Peyer's patch (tissue), 4 donors: ENCODE results near the gene PPP2R2C. TPM values are rescaled to one million over a fixed set of nuclear protein-coding genes. Genes with fewer than 3 reads are reported as not detected.

Source experiments
- DNase-seq, 3 donors: peaks; one replicate each; pipeline ENCODE4 v3.0.0-alpha.2; 2017 to 2019
- H3K27ac ChIP-seq, 4 donors: fragments of 200-600 bp; sonication (generic); one replicate each; pipeline ENCODE4 v1.5.1; 2016 to 2019
- H3K27me3 ChIP-seq, 2 donors: fragments of 200-600 bp; sonication (generic); one replicate each; pipeline ENCODE4 v1.5.1; 2019
- H3K36me3 ChIP-seq, 3 donors: fragments of 200-600 bp; sonication (generic); one replicate each; pipeline ENCODE4 v1.5.1; 2016 to 2019
- H3K4me1 ChIP-seq, 4 donors: fragments of 200-600 bp; sonication (generic); one replicate each; pipeline ENCODE4 v1.5.1; 2016 to 2019
- H3K4me3 ChIP-seq, 4 donors: fragments of 200-600 bp; sonication (generic); 1 replicate in 3 of 4; 2 replicates in 1 of 4; pipeline ENCODE4 v1.5.1; 2016 to 2019; ENCODE audit warnings: mild to moderate bottlenecking in 1 of 4
- H3K9me3 ChIP-seq, 4 donors: fragments of 200-600 bp; sonication (generic); one replicate each; pipeline ENCODE4 v1.5.1; 2016 to 2019; ENCODE audit warnings: mild to moderate bottlenecking in 1 of 4
- CTCF ChIP-seq, 6 experiments: fragments of 450-650 bp in 4 of 6; fragments of 200-600 bp in 2 of 6; sonication (generic) in 1 of 6; IDR thresholded peaks; one replicate each; pipeline ENCODE4 v1.5.1; 2017 to 2019; ENCODE audit warnings: antibody characterized with exemption in 6 of 6, mild to moderate bottlenecking in 3 of 6, moderate library complexity in 1 of 6
- POLR2A ChIP-seq, 2 donors: fragments of 450-650 bp; IDR thresholded peaks; one replicate each; pipeline ENCODE4 v1.5.1; 2017; ENCODE audit warnings: antibody characterized with exemption in 2 of 2, mild to moderate bottlenecking in 2 of 2, moderate library complexity in 2 of 2
- total RNA-seq, 4 donors: library from RNA; depleted of rRNA; stranded (reverse); fragments of >200 nt; gene quantifications; one replicate each; pipeline ENCODE4 v1.1.0, GENCODE V29; 2016

Gene PPP2R2C
- total RNA-seq, 4 donors from 2014 or later: 0.27 to 4.1 TPM; not detected in 2

- no peak overlapping the region for H3K4me3 ChIP-seq
- TF ChIP-seq CTCF (IDR thresholded peaks at IDR 0.05) (no peak), POLR2A (IDR thresholded peaks at IDR 0.05) (no peak)
- H3K4me1 ChIP-seq: no peaks in the 10 kb centered on the region
- H3K27me3 ChIP-seq: no peaks in the 10 kb centered on the region
- no peaks in the 10 kb centered on the region for H3K36me3 ChIP-seq
- H3K27ac ChIP-seq: no peak overlapping the region
- no peaks in the 10 kb centered on the region for H3K9me3 ChIP-seq
- DNase-seq: no peak
Observed at GRCh38 chr4:6373541-6374410, 98.6 kb downstream of the PPP2R2C start.

DNA sequence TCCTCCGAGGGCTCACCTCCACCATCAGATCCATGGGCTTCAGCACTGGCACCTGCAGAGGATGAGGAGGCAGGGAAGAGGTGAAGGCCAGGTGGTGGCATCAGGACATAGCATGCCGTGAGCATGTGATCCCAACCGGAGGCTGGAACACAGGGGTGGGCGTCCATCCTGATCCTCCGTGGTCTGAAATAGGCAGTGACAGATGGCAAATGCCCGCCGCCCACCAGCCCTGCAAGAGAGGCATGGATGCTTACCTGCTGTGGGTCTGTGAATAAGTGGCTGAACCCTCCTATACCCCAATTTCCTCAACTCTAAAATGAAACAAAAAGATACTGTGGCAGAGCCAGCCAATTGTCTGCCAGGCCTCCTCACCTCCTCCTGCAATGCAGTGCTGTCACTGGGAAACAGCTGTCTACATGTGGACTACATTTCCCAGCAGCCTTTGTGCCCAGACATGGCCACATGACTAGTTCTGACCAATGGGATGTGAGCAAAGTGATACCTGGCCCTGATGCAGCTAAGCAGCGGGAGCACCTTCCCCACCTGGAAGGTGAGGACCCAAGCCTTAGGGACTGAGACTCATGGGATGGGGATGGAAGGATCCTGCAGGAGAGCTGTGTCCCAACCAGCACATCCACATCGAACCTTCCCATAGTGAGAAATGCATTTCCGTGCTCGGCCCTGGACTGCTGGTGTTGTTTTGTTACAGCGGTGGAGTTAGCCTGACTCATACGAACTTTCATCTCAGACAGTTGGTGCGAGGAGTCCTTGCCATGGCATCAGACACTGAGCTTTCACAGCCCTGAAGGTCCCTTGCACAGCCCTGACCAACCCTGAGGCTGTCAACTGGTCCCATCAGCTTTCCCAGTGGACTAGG is 99.5 kb downstream of the PPP2R2C start:
- DNase-seq: no peak
- Histone ChIP-seq H3K9me3 (no peaks in the 10 kb centered on the region), H3K36me3 (no peaks in the 10 kb centered on the region), H3K27me3 (no peaks in the 10 kb centered on the region), H3K27ac (no peak overlapping the region), H3K4me3 (no peak overlapping the region), H3K4me1 (no peaks in the 10 kb centered on the region)
- TF ChIP-seq POLR2A (IDR thresholded peaks at IDR 0.05) (no peak), CTCF (IDR thresholded peaks at IDR 0.05) (no peak)

- Histone ChIP-seq H3K36me3 (no peaks in the 10 kb centered on the region), H3K4me1 (no peaks in the 10 kb centered on the region), H3K4me3 (no peak overlapping the region), H3K27me3 (no peaks in the 10 kb centered on the region), H3K27ac (no peak overlapping the region), H3K9me3 (no peaks in the 10 kb centered on the region)
- TF ChIP-seq CTCF (IDR thresholded peaks at IDR 0.05) (no peak), POLR2A (IDR thresholded peaks at IDR 0.05) (no peak)
- DNase-seq: no peak
Observed at GRCh38 chr4:6371812-6372211, 100.6 kb downstream of the PPP2R2C start.

- Histone ChIP-seq H3K4me1 (no peaks in the 10 kb centered on the region), H3K27me3 (no peaks in the 10 kb centered on the region), H3K4me3 (no peak overlapping the region)
Observed at GRCh38 chr4:6371271-6371670, 101.1 kb downstream of the PPP2R2C start.

More at GRCh38 chr4:6371271-6371670, 101.1 kb downstream of the PPP2R2C start:
- Histone ChIP-seq H3K27ac (no peak overlapping the region), H3K9me3 (no peaks in the 10 kb centered on the region), H3K36me3 (no peaks in the 10 kb centered on the region)
- TF ChIP-seq CTCF (IDR thresholded peaks at IDR 0.05) (no peak), POLR2A (IDR thresholded peaks at IDR 0.05) (no peak)
- DNase-seq: no peak
